Cardiac atrium fibroblast (primary cell): ENCODE results near the gene GUCA2A. TPM values are rescaled to one million over a fixed set of nuclear protein-coding genes. Genes with fewer than 3 reads are reported as not detected.

Experiments used
- total RNA-seq: library from RNA; depleted of rRNA; stranded (reverse); fragments of >200 nt; gene quantifications from 2 replicates; pipeline ENCODE4 v1.2.3, GENCODE V29; 2015

The GUCA2A gene
- not detected in 2 replicates for total RNA-seq

DNA sequence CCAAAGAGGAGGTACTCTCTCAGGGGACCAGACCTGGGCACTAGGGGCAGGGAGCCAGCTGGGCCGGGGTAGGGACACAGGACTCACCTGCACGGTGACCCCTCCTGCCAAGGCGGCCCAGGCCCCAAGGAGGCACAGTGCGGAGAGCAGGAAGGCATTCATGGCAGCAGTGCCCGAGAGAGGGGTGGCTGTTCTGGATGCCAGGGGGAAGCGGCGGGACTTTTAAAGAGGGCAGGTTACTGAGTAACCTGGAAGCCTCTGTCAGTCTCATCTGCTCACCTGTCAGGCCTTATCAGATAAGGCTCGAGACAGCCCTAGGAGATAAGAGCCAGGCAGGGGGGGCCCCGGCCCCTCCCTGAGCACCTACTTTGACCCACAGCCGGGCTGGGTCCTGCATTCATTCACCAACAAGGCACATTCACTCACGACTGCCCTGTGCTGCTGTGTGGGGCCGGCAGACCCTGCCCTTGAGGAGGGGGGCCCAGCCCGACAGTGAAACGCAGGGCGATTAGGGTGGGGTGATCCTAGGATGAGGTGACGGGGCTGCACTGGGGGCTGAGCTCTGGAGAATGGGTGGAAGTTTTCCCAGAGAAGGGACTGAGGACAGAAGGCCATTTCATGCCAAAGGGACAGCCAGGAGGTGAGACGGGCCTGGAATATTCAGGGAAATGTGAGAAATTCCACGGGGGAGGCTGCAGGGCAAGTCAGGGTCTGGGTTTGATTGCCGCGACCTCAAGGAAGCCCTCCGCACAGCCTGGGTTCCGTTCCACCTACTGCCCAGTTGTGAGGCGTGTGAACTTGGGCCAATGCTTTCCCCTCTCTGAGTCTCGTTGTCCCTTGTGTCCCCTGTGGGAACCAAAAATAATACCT is at the start of gene GUCA2A:
Gene GUCA2A, minus strand, starts transcription at position 195 of the 870 bp plus-strand sequence. Its CDS starts 33 bp downstream, at position 162.

GRCh38 chr1:42152907-42153600 is 11.5 kb downstream of the GUCA2A start, which contains the start of gene GUCA2B:
GUCA2B (plus strand) TSS chr1:42153410; CDS start chr1:42153451, 41 bp downstream.

Other genes with a start within 250 kb of the GUCA2A start
- gene HIVEP3, start 245.8 kb downstream of the GUCA2A start, total RNA-seq = 2.2 and 3.4 TPM in 2 replicates
- gene GUCA2B, start 11.3 kb downstream of the GUCA2A start, total RNA-seq = not detected in 2 replicates
- gene FOXJ3, start 170.5 kb upstream of the GUCA2A start, total RNA-seq = 15.5 and 23.7 TPM in 2 replicates
- not detected in 2 replicates for gene RIMKLA, start 216.0 kb upstream of the GUCA2A start, total RNA-seq